ENCODE results near the gene SPATA31D4.
"Not testable (repeated sequence)": the region's sequence is repeated elsewhere in the genome, so short reads cannot be mapped to it uniquely, and the experiment has no call there.

The SPATA31D4 gene

GRCh38 chr9:81906671-81907070, 21.6 kb upstream of the SPATA31D4 start:
- no peaks in the 10 kb centered on the region for H4K20me1 ChIP-seq (ENCODE audit: insufficient read depth, low read length)
- TF ChIP-seq CTCF (IDR thresholded peaks at IDR 0.05; ENCODE audit: low read depth, low read length) = no peak
- TF ChIP-seq EZH2phosphoT487 (IDR thresholded peaks at IDR 0.05; ENCODE audit: low read depth) = no peak
- no peaks in the 10 kb centered on the region for H3K4me1 ChIP-seq (ENCODE audit: low read length)
- no peaks in the 10 kb centered on the region for H3K9me3 ChIP-seq (ENCODE audit: insufficient read depth, low read length)
- no peak overlapping the region for H3K27ac ChIP-seq (ENCODE audit: low read length)
- no peak overlapping the region for H3K9ac ChIP-seq (ENCODE audit: low read length)
- H3K36me3 ChIP-seq (replicated peaks; ENCODE audit: low read depth, low read length) = no peaks in the 10 kb centered on the region
- no peak overlapping the region for H3K4me2 ChIP-seq (ENCODE audit: low read length)
- H3K27me3 ChIP-seq (ENCODE audit: low read depth, low read length) = no peaks in the 10 kb centered on the region
- H3K4me3 ChIP-seq (ENCODE audit: low read length) = no peak overlapping the region
- H3K79me2 ChIP-seq (ENCODE audit: low read length) = no peaks in the 10 kb centered on the region
- no peak overlapping the region for H2AFZ ChIP-seq (ENCODE audit: low read depth, low read length)

GRCh38 chr9:81912135-81912534, 16.1 kb upstream of the SPATA31D4 start:
- Histone ChIP-seq H2AFZ (ENCODE audit: low read depth, low read length) (no peak overlapping the region), H3K9me3 (ENCODE audit: insufficient read depth, low read length) (no peaks in the 10 kb centered on the region), H3K9ac (ENCODE audit: low read length) (no peak overlapping the region), H3K27ac (ENCODE audit: low read length) (no peak overlapping the region), H3K4me1 (ENCODE audit: low read length) (peaks cover 5% of the 10 kb centered on the region), H3K4me2 (ENCODE audit: low read length) (no peak overlapping the region), H4K20me1 (ENCODE audit: insufficient read depth, low read length) (no peaks in the 10 kb centered on the region), H3K36me3 (replicated peaks; ENCODE audit: low read depth, low read length) (no peaks in the 10 kb centered on the region), H3K4me3 (ENCODE audit: low read length) (no peak overlapping the region), H3K27me3 (ENCODE audit: low read depth, low read length) (peaks cover 15% of the 10 kb centered on the region; the same call in 1 of the 2 replicates), H3K79me2 (ENCODE audit: low read length) (no peaks in the 10 kb centered on the region)
- TF ChIP-seq CTCF (IDR thresholded peaks at IDR 0.05; ENCODE audit: low read depth, low read length) (no peak), EZH2phosphoT487 (IDR thresholded peaks at IDR 0.05; ENCODE audit: low read depth) (no peak)

GRCh38 chr9:81915801-81916505, 12.3 kb upstream of the SPATA31D4 start:
- no peaks in the 10 kb centered on the region for H3K79me2 ChIP-seq (ENCODE audit: low read length)
- no peak overlapping the region for H3K4me2 ChIP-seq (ENCODE audit: low read length)
- no peak overlapping the region for H3K4me3 ChIP-seq (ENCODE audit: low read length)
- H4K20me1 ChIP-seq (ENCODE audit: insufficient read depth, low read length) = no peaks in the 10 kb centered on the region
- H3K9me3 ChIP-seq (ENCODE audit: insufficient read depth, low read length) = no peaks in the 10 kb centered on the region
- TF ChIP-seq CTCF (IDR thresholded peaks at IDR 0.05; ENCODE audit: low read depth, low read length) = no peak
- no peak for TF ChIP-seq EZH2phosphoT487 (IDR thresholded peaks at IDR 0.05; ENCODE audit: low read depth)
- H3K9ac ChIP-seq (ENCODE audit: low read length) = no peak overlapping the region
- peaks cover 15% of the 10 kb centered on the region for H3K4me1 ChIP-seq (ENCODE audit: low read length)
- no peaks in the 10 kb centered on the region for H3K36me3 ChIP-seq (replicated peaks; ENCODE audit: low read depth, low read length)
- H2AFZ ChIP-seq (ENCODE audit: low read depth, low read length) = no peak overlapping the region
- H3K27ac ChIP-seq (ENCODE audit: low read length) = no peak overlapping the region
- peaks cover 15% of the 10 kb centered on the region; the same call in 1 of the 2 replicates for H3K27me3 ChIP-seq (ENCODE audit: low read depth, low read length)

- not testable (repeated sequence) for H3K36me3 ChIP-seq (replicated peaks; ENCODE audit: low read depth, low read length); H3K9ac ChIP-seq (ENCODE audit: low read length); H3K27ac ChIP-seq (ENCODE audit: low read length); H4K20me1 ChIP-seq (ENCODE audit: insufficient read depth, low read length); H3K79me2 ChIP-seq (ENCODE audit: low read length); H2AFZ ChIP-seq (ENCODE audit: low read depth, low read length); H3K4me3 ChIP-seq (ENCODE audit: low read length); H3K9me3 ChIP-seq (ENCODE audit: insufficient read depth, low read length)
- H3K4me1 ChIP-seq (ENCODE audit: low read length) = peaks cover 15% of the 10 kb centered on the region
- H3K27me3 ChIP-seq (ENCODE audit: low read depth, low read length) = peaks cover 15% of the 10 kb centered on the region; the same call in 1 of the 2 replicates
- H3K4me2 ChIP-seq (ENCODE audit: low read length) = peak overlapping the region; percentile 33
Observed at GRCh38 chr9:81918507-81918906, 9.7 kb upstream of the SPATA31D4 start.

- H2AFZ ChIP-seq (ENCODE audit: low read depth, low read length); H3K4me3 ChIP-seq (ENCODE audit: low read length); H3K79me2 ChIP-seq (ENCODE audit: low read length); H3K27ac ChIP-seq (ENCODE audit: low read length); H3K27me3 ChIP-seq (ENCODE audit: low read depth, low read length); H3K9ac ChIP-seq (ENCODE audit: low read length); H3K9me3 ChIP-seq (ENCODE audit: insufficient read depth, low read length); H4K20me1 ChIP-seq (ENCODE audit: insufficient read depth, low read length); H3K36me3 ChIP-seq (replicated peaks; ENCODE audit: low read depth, low read length); H3K4me1 ChIP-seq (ENCODE audit: low read length); H3K4me2 ChIP-seq (ENCODE audit: low read length): not testable (repeated sequence)
Observed at GRCh38 chr9:81930147-81930546, 1.9 kb downstream of the SPATA31D4 start.

GRCh38 chr9:81933547-81933946, 5.3 kb downstream of the SPATA31D4 start:
- not testable (repeated sequence) for H3K9me3 ChIP-seq (ENCODE audit: insufficient read depth, low read length); H4K20me1 ChIP-seq (ENCODE audit: insufficient read depth, low read length); H3K27ac ChIP-seq (ENCODE audit: low read length); H3K9ac ChIP-seq (ENCODE audit: low read length); H3K4me1 ChIP-seq (ENCODE audit: low read length); H3K4me3 ChIP-seq (ENCODE audit: low read length); H3K79me2 ChIP-seq (ENCODE audit: low read length); H3K36me3 ChIP-seq (replicated peaks; ENCODE audit: low read depth, low read length); H3K27me3 ChIP-seq (ENCODE audit: low read depth, low read length); H3K4me2 ChIP-seq (ENCODE audit: low read length); H2AFZ ChIP-seq (ENCODE audit: low read depth, low read length)

- not testable (repeated sequence) for H3K27me3 ChIP-seq (ENCODE audit: low read depth, low read length); H3K27ac ChIP-seq (ENCODE audit: low read length); H3K4me1 ChIP-seq (ENCODE audit: low read length); H4K20me1 ChIP-seq (ENCODE audit: insufficient read depth, low read length); H3K36me3 ChIP-seq (replicated peaks; ENCODE audit: low read depth, low read length); H3K9ac ChIP-seq (ENCODE audit: low read length); H3K4me2 ChIP-seq (ENCODE audit: low read length); H3K79me2 ChIP-seq (ENCODE audit: low read length); H3K9me3 ChIP-seq (ENCODE audit: insufficient read depth, low read length); H3K4me3 ChIP-seq (ENCODE audit: low read length); H2AFZ ChIP-seq (ENCODE audit: low read depth, low read length)
Observed at GRCh38 chr9:81943393-81943792, 15.2 kb downstream of the SPATA31D4 start, which contains the start of gene SPATA31D3. TSS of gene SPATA31D3 (plus strand) at chr9:81943500. CDS start at chr9:81943586, 86 bp downstream.
